A673 (cell line): ENCODE results near the gene CGB2. TPM values are rescaled to one million over a fixed set of nuclear protein-coding genes. Genes with fewer than 3 reads are reported as not detected.
A peak's percentile ranks its signal among the peaks of the same experiment; 100 is the strongest.

ENCODE experiments used
- BruUV-seq: library from RNA; stranded (reverse); fragments of 400-500 nt; replicated peaks from 2 replicates; lab custom pipeline; 2021; lab: Mats Ljungman, UMichigan
- CTCF ChIA-PET: fragments of 300-600 bp; sonication (Branson Sonifier 250); formaldehyde crosslinking; loops from one replicate; lab custom pipeline; 2022; ENCODE audit warnings: antibody characterized with exemption; lab: Charles Lee
- POLR2A ChIA-PET: fragments of 300-600 bp; sonication (Branson Sonifier 250); formaldehyde crosslinking; loops from one replicate; lab custom pipeline; 2022; ENCODE audit warnings: antibody characterized with exemption; ENCODE audit not compliant: low non-redundant PET; lab: Charles Lee
- DNase-seq: peaks from one replicate; pipeline ENCODE4 v3.0.0-alpha.2; 2015; ENCODE audit warnings: low spot score
- H3K27ac ChIP-seq: fragments of 200-600 bp; sonication (generic); 2 replicates; pipeline ENCODE4 v1.5.1; 2016; ENCODE audit warnings: mixed run types, low read depth, mild to moderate bottlenecking, mixed read lengths, antibody characterized with exemption, low read length; ENCODE audit not compliant: poor library complexity, severe bottlenecking
- H3K27me3 ChIP-seq: fragments of 200-600 bp; sonication (generic); replicated peaks from 2 replicates; pipeline ENCODE4 v1.6.1; 2017; ENCODE audit warnings: mixed run types, low read depth, mild to moderate bottlenecking, mixed read lengths, antibody characterized with exemption, low read length; ENCODE audit not compliant: insufficient read depth, poor library complexity
- H3K36me3 ChIP-seq: fragments of 200-600 bp; sonication (generic); 2 replicates; pipeline ENCODE4 v1.6.1; 2016; ENCODE audit warnings: mixed run types, mild to moderate bottlenecking, mixed read lengths, antibody characterized with exemption, low read length; ENCODE audit not compliant: insufficient read depth, poor library complexity, severe bottlenecking
- H3K4me1 ChIP-seq: fragments of 200-600 bp; sonication (generic); 2 replicates; pipeline ENCODE4 v1.6.1; 2017; ENCODE audit warnings: mixed run types, mild to moderate bottlenecking, mixed read lengths, antibody characterized with exemption, low read length; ENCODE audit not compliant: insufficient read depth, poor library complexity, severe bottlenecking
- H3K4me3 ChIP-seq: fragments of 200-600 bp; sonication (generic); 2 replicates; pipeline ENCODE4 v1.5.1; 2016; ENCODE audit warnings: low read depth, mixed run types, mild to moderate bottlenecking, mixed read lengths, low read length; ENCODE audit not compliant: poor library complexity, severe bottlenecking
- H3K9me3 ChIP-seq: fragments of 200-600 bp; sonication (generic); 2 replicates; pipeline ENCODE4 v1.6.1; 2016; ENCODE audit warnings: mixed run types, low read depth, mild to moderate bottlenecking, mixed read lengths, antibody characterized with exemption, low read length; ENCODE audit not compliant: poor library complexity, severe bottlenecking
- CTCF ChIP-seq: fragments of 300-800, 200-600 bp; sonication (generic); conservative IDR thresholded peaks from 2 replicates; pipeline ENCODE4 v1.5.1; 2017; ENCODE audit warnings: low read depth, mild to moderate bottlenecking, antibody characterized with exemption, low read length, moderate library complexity, mixed read lengths
- EZH2 ChIP-seq: fragments of 200-600 bp; sonication (generic); IDR thresholded peaks from 2 replicates; pipeline ENCODE4 v1.6.1; 2017; ENCODE audit warnings: borderline replicate concordance, low read depth, mild to moderate bottlenecking, mixed read lengths, antibody characterized with exemption, low read length; ENCODE audit not compliant: poor library complexity, severe bottlenecking
- intact Hi-C: fragments of 100-400 bp; cut with micrococcal nuclease; formaldehyde crosslinking; loops from one replicate; pipeline ENCODE4 v1.10.0; 2022; ENCODE audit not compliant: unreplicated experiment
- total RNA-seq: library from RNA; stranded (reverse); gene quantifications from 2 replicates; pipeline ENCODE4 v1.2.3, GENCODE V29; 2021

The CGB2 gene
- total RNA-seq, 1 experiment from 2014 or later: not detected

- no peak for DNase-seq
- Histone ChIP-seq H3K27ac (no peak overlapping the region), H3K9me3 (no peaks in the 10 kb centered on the region), H3K36me3 (peaks cover 18% of the 10 kb centered on the region), H3K4me3 (no peak overlapping the region), H3K4me1 (peaks cover 15% of the 10 kb centered on the region), H3K27me3 (no peaks in the 10 kb centered on the region)
- no TSS peak for BruUV-seq
- CTCF ChIA-PET: no interaction called here
- intact Hi-C loops: no loop called here
- no peak for TF ChIP-seq EZH2
- no peak for TF ChIP-seq CTCF
- POLR2A ChIA-PET: no interaction called here
Measured at GRCh38 chr19:49016067-49016839, 15.4 kb upstream of the CGB2 start.

- POLR2A ChIA-PET: no interaction called here
- BruUV-seq: no TSS peak
Measured at GRCh38 chr19:49017041-49017665, 14.5 kb upstream of the CGB2 start, which contains the start of gene LHB. TSS of gene LHB (minus strand) at chr19:49017091. CDS start at chr19:49017081, 10 bp downstream.

More at GRCh38 chr19:49017041-49017665, 14.5 kb upstream of the CGB2 start, which contains the start of gene LHB:
- TF ChIP-seq EZH2 (no peak), CTCF (no peak)
- CTCF ChIA-PET: interaction anchor here (0.6 to 0.9 kb wide), 2 partner anchors 17 to 47 kb away, joined by 3 read pairs; no protein-coding TSS in a partner anchor
- no peak for DNase-seq
- Histone ChIP-seq H3K36me3 (peaks cover 10% of the 10 kb centered on the region), H3K9me3 (no peaks in the 10 kb centered on the region), H3K27ac (no peak within 1 kb of the TSS), H3K27me3 (no peaks in the 10 kb centered on the region), H3K4me3 (peak within 1 kb of the TSS; percentile 49), H3K4me1 (peaks cover 15% of the 10 kb centered on the region)
- intact Hi-C loops: no loop called here
